SH-SY5Y (cell line): ENCODE measurements around the gene ANTXR2.

ENCODE experiments used
- GATA2 ChIP-seq: IDR thresholded peaks from 2 replicates; pipeline ENCODE4 v1.6.1; 2011; ENCODE audit warnings: mild to moderate bottlenecking, low read depth, low read length
- GATA3 ChIP-seq: IDR thresholded peaks from 2 replicates; pipeline ENCODE4 v1.6.1; 2011; ENCODE audit warnings: low read depth, mild to moderate bottlenecking, low read length, moderate library complexity

DNA sequence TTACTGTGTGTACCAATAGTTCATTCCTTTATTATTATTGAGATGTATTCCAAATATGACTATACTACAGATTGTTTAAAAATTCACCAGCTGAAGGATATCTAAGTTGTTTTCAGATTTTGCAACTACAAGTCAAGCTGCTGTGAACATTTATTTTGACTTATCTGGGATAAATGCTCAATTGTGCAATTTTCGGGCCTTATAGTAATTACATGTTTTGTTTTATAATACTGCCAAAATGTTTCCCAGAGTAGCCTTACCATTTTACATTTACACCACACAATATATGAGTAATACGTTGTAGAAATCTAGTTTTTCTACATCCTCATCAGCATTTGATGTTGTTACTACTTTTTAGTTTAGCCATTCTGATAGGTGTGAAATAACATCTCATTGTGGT lies 179.6 kb downstream of the ANTXR2 start:
- TF ChIP-seq GATA3 (no peak), GATA2 (no peak)
